GM21529 (cell line): ENCODE data around the gene AMBP.

ENCODE experiments used
- ATAC-seq: cut with Tn5 transposase; IDR thresholded peaks from one replicate; pipeline ENCODE4 v1.9.1; 2021; ENCODE audit not compliant: unreplicated experiment

Gene AMBP

DNA sequence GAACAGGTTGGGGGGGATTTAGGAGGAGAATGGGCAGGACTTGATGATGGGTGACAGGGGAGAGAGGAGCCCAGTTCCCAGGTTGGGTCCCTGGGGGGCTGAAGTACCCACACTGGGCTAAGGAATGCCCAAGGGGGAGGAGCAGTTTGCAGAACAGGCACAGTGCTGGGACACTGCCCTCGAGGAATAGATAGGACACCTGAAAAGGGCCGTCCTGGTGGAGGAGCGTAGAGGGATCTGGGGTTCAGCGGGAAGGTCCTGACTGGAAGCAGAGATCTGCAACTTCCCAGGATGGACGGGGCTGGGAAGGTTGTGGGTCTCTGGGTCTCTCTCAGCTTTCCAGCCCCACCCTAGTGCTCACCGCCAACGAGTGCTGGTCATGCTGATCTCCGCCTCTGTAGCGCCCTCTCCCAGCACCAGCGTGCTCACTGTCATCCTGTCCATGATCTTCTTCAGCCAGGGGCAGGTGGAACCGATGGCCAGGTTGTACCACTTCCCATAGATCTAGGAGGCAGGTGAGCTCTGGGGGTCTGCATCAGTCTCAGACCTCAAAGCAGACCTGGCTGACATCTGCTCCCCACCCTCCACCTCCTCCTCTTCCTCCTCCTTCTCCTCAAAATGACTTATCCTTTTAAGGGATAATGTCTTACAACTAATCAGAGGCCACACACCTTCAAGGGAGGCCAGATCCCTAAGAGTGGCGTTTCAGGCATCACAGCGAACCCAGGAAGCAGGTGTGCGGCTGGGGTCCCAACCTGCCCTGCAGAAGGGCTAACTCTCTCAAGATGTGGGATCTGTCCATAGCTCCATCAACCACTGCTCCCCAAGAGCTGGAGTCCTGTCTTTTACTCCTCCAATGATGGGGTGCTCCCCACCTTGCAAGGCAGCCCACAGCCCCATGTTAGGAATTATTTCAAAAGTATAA is 1.6 kb downstream of the AMBP start:
- no peak for ATAC-seq

DNA sequence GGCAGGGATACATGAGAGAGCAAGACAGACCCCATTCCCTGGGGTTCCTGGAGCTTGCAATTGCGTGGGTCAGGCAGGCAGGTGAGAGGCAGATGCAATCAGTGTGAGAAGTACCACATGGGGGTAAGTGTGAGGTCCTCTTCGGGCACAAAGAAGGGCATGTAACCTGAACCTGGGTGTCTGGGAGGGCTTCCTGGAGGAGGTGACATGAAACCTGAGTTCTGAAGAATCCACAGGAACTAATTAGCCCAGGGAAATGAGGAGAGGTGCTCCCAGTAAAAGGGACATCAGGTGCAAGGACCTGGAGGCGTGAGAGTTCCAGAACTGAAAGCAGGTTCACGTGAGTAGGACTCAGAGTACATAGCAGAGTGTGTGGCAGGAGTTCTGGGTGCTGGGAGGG is 2.5 kb downstream of the AMBP start:
- ATAC-seq, result no peak

DNA sequence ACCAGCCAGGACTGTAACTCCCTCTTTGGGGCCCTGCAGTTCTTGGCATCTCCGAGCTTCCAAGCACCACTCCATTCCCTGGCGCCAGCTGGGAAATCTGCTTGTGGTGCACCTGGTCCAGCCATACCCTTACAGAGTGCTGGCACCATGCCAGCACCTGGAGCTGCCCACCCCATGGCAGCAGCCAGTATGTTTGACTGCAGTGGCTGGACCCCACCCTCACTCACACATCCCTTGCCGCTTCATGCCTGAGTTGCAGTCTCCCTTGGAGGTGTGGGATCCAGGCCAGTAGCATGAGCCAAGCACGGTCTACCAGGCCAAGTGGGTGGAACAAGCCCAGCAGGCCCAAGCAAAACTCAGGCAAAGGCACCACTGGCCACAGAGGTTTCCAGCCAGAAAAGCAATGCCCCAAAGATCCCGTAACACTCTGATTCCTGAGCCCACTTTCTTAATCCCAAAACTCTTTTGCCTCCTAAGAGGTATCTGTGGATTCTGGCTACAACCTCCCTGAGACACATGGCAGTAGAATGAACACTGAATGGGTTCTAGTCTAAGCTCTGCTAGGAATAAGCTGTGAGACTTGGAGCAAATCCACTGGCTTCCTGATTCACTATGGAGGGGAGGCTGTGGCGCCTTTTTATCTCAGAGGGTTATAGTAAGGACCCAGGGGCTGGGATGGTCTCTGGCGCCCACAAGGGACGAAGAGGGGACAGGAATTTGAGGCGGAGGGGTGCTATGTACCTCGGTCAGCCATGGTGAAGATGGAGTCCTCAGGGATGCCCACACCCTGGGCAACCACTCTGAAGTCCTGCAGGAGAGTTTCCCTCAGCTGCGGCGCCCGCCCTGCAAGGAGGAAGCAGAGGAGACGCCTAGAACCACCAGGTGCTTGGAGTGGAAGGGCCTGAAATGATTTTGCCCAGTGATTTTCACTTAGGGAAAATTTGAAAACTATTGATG is 5.6 kb downstream of the AMBP start:
- no peak for ATAC-seq

DNA sequence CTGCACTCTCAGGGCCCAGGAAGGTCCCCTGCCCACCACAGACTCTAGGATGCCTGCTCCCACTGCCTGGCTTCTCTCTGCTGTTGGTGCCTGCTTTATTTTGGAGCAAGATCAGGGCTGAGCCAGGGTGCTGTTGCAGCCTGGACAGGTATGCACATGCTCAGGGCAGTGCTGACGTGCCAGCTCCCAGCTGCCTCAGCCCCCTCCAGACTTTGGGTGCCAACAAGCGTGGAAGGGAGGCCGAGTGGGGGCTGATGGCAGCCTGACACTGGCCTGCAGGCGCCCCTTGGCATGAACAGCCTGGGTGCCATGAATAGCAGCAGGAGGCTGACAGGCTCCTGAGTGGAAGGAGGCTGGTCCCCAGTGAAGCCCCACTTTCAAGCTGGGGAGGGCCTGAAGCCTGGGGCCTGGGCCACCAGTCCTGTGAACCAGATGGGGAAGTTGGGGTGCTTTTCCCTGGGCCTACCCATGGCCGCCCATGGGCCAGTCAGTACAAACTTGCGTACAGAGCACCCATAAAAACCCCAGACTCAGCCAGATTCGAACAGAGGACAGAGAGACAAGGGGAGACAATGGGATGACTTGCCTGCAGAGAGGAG is 6.8 kb downstream of the AMBP start:
- ATAC-seq, result no peak

DNA sequence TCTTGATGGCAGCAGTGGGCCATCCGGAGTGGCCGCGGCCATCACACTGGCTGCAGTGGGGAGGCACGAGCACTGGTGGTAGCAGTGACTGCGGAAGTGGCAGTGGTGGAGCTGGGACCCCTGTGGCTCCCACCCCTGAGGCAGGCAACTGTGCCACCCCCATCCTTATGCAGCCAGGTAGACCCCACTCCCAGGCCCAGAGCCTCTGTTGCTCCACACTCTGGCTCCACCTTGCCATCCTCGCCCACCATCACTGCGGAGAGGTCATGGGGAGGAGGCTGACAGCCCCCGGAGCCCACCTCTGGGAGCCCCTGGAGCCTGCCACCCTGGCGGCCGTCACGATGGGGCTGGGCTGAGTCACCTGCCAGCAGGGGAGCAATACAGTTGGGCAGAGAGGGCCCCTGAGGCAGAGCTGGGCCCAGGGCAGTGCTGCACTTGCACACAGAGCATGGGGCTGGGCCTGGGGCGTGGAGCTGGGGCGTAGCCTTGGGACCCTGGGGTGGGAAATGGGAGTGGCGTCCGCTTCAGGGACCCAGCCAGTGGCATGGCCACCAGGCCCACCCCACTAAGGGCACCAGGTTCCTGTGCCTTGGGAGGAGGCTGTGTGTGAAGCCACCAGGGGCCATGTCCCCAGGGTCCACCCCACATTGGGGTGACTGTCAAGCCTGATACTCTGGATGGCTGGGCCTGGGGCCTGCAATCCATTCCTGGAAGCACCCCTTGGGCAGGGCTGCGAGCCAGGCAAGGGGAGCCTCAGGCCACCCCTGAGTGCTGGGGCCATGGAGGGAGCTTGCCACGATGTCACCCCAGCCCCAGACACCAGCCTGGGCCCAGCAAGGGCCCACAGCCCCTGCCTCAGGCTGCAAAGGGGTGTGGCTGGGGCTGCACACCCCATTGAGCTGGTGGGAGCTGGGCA is 7.7 kb downstream of the AMBP start:
- ATAC-seq, result no peak

DNA sequence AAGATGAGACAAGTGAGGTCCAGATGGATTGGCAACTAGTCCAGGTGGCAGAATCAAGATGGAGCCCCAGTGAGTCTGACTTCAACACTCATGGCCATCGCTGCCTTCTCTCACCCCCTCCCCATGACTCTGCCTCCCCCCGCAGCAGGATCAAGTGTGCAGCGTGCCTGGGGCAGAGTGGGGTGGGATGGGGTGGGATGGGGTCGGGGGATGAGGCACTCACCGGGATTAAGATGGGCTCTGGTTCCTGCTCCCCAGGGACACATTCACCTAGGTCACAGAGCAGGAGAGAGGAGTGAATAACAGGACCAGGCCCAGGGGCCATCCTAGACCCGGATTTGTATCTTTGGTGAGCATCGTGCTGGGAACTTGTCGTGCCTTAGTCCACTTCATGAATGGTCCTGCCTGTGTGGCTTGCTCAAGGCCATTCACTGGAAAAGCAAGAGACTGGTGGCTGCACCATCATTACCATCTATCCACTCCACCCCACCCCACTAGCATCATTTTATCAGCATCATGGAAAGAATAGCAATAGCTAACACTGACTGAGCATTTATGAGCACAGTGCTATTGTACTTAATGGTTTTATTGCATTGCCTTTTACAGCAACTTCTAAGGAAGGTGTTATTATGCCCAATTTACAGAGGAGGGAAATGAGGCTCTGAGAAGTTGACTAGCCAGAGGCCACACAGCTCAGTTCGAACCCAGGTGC is 8.5 kb downstream of the AMBP start:
- ATAC-seq, result no peak

DNA sequence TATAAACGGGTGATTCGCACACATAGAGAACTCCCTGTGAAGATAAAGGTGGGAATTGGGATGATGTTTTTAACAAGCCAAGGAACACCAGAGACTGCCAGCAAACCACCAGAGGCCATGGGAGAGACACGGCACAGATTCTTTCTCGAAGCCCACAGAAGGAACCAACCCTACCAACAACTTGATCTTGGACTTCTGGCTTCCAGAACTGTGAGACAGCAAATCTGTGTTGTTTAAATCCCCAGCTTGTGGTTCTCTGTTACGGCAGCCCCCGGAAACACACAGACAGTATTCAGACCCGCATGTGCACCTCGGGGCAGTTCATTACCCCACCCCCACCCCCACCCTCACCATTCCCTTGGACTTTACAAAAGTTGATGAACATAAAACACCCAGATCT is 12.8 kb downstream of the AMBP start:
- no peak for ATAC-seq

DNA sequence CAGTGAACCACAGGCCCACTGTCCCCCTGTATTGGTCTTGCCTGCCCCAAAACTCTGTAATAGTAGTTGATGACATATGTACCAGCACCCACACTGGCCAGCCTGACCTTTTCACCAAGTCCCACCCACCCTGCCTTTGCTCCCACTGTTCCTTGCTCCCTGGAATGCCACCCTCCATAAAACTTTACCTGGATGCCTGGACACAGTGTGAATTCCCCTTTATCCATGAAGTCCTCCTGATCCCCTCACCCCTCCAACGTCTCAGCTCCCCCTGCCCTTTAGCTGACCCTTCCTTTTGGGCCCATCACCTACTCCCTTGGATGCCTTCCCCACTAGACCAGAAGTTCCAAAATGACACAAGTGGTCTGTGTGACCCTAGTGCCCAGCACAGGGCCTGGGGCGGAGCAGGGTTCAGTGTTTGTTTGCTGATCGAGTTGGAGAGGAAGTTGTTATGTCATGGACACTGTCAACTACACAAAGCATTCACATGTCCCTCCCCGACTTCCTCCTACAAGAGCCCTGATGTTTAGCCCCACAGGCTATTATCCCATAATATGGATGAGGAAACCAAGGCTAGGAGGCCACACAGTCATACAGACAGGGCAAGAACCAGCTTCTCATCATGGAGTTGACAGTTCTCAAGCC is 16.1 kb downstream of the AMBP start:
- ATAC-seq, result no peak

DNA sequence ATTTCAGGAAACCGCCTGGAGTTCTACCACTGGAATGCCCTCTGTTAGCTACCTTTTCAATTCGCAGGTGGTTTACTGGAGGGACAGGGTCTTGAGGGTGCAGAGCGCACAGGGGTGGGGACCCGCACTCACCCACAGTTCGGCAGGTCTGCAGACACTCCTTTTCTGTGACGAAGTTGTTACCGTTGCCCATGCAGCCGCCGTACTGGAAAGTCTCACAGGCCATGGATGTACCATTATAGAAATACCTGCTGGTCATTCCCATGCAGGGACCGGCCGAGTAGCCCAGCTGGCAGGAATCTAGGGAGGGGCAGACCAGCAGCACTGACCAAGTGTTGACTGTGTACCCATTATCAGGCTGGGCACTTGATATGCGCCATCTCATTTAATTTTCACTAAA is 16.8 kb downstream of the AMBP start:
- no peak for ATAC-seq

DNA sequence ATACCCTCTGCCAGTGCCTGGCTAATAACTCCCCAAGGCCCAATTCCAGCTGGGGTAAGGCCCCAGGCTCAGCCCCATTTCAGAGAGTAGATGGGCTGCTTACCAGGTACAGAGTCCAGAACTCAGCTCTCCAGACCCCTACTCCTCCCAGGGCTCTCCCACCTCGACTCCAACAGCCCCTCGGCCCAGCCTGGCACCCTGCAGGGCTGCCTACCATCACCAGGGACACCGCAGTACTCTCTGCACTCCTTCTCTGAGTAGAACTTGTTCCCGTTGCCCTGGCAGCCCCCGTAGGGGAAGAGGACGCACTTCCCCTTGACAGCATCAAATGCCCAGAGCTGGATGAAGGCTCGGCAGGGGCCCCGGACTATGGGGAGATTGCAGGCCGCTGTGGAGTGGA is 17.4 kb downstream of the AMBP start:
- no peak for ATAC-seq

DNA sequence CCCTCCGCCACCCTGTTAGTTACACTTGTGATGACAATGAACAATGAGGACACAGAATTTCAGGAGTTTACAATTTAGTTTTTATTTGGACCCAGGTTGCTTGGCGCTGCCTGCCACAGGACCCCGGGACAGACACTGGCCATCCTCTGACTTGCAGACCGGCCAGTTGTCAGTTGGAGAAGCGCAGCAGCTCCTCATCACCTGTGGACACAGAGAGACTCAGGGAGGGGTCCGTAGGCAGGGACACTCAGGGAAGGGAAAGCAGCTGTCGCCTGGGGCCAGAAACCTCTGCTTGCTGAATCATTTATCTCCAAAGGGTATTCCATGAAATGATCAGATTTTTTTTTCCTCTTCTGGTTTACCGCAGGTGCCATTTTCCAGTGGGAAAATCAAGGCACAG is 18.0 kb downstream of the AMBP start:
- ATAC-seq, result no peak

DNA sequence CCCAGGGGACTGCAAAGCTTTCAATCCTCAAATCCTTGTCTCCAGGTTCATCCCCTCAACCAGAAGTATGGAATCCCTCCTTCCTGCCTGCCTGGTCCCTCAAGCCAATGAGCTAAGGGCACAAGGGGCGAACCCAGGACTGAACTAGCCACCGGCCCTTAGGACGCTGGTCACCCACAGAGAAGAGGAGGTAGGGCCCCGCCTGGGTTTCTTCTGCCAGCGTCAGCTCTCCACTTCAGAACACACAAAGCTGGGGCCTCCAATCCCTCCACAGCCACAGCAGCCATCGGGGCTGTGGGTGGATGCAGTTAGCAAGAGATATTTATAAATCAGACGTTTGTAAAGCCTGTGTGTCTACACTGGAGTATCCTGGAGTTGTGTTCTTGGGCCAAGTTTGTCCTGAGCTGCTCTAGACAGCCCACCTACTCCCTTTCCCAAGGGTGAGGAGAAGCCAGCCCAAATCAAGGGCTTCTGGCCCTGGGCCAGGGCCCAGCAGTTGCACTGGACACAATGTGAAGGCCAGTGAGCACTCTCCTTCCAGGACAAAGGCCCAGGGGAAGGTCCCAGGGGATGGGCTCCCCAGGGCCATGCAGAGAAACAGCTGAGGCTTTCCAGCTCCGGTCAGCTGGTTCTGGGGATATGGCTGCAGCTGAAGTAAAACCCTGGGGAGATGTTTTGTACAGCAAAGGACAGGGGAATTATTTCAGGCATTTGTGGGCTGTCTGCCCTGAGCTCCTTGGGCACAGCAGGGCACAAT is 18.9 kb downstream of the AMBP start:
- ATAC-seq, result no peak

DNA sequence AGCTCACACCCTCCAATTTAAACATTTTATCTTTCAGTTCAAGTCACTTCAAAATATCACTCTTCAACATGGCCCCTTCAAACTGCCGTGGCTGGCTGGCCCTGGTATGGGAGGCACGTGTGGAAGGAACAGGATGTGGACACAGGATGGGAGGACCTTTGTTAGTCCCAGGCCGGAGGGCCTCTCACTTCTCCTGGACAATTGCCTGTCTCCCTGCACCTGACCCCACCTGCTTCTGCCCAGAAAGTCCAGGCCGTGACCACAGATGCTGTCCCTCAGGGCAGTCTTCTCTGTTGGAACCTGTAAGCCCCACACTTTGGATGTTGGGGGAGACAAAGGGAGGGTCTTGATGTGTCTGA is 19.4 kb downstream of the AMBP start:
- ATAC-seq, result no peak

DNA sequence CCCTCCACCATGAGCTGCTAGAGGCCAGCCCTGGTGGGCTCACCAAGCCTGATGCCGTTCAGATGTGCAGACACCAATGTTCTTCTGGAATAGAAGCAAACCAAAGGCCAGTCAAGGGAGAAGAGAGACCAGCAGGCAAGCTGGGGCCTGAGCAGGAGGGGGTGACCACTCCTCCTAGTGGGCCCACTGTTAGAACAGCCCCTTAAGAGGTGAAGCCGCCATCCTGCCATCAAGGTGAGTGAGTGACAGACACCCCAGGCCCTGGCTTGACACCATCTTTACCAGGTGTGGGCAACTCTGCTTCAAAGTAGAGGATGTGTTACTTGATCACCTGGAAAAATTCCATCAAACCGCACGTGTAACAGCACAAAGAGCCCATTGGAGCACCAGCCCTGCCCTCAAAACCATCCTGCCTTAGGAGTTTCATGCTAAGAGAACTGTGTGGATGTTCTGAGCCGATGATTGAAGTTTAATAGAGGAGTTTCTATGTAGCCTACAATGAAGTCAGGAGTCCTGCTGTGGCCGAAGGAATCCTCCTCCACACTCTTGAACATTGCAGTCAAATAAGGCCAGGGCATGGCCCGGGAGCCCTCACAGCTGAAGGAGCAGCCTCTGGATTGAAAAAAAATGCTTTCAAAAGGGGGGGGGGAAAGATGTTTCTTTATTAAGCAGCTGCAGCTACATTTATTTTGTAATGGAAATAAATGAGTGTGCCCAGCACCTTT is 20.8 kb downstream of the AMBP start:
- ATAC-seq, result no peak

DNA sequence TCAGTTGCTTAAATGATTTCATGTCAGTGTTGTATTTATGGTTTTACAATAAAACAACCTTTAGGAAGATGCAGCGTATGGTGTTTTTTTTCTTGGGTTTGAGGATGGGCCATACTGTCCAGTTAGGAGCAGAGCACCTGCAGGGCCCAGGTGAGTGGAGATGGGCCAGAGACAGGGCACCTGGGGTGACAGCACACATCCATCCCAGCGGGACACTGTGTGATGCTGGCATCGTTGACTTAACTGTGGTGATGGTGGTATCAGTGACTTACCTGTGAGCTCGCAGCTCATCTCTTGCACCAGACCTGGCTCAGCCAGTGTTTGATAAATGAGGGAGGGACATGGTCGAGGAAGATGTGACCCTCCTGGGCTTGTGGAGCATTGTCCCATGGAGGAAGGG is 21.6 kb downstream of the AMBP start:
- no peak for ATAC-seq

DNA sequence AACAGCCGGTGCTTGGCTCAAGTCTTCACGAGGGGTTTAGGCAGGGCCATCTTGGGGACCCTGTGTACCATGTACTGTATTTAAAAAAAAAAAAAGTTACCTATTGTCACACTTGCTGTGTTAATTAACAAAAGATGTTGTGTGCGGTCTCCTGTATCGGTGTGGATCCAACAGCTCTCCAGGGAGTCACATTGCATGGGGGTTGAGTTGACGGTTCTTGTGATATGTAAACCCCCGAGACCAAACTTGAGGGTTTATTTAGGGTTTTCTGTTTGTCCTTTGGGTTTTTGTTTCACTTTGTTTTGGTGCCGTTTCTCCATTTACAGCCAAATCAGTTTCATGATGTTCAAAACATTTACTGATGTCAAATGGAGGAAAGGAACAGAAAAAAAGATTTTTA is 22.2 kb downstream of the AMBP start:
- ATAC-seq, result no peak

DNA sequence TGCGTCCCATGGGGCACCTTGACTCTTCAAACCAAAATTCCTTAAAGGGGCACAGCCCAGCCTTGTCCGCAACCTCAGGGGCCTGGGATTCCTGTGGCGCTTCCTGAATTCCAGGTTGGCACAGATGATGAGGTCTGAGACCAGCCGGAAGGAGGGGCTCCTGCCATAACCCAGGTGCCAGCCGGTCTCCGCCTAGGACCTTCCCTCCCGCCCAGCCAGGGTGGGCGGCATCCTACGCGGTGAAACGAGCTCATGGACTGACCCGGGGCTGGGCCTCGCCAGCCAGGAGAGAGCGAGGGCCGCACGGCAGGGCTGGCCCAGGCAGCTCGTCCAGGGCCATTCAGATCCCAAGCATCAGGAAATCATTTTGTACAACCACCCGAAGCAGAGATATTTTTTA is 23.0 kb downstream of the AMBP start:
- no peak for ATAC-seq

DNA sequence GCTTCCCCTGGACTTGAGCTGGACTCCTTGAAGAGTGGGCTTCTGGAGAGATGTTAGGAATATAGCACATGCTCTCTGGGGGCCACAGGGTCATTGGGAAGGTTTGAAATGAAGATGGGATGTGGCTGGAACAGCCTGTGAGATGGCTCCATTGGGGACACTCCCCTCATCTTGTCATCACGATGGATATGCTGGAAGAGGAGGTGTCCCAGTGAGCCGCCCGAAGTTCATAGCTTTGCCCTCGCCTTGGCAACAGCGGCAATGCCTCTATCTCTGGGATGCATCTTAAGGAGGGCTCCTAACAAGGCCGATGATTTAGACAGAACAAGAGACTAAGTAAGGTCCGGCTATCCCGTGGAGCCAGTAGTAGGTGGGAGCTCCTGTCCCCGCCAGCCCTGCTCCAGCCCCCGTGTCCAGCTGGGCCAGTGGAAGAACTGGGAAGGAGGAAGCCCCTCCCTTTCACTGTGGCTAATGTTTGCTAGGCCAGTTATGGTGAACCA is 23.9 kb downstream of the AMBP start:
- ATAC-seq, result no peak
